ENCODE measurements around the gene CHMP6. TPM values are rescaled to one million over a fixed set of nuclear protein-coding genes. Genes with fewer than 3 reads are reported as not detected.

The CHMP6 gene
- total RNA-seq, 3 donors from 2014 or later = 18.6 to 30.2 (median 27.7) TPM

GRCh38 chr17:80998118-80998747, 6.6 kb downstream of the CHMP6 start:
- no peak for TF ChIP-seq POLR2AphosphoS5 (IDR thresholded peaks at IDR 0.05)
- TF ChIP-seq CTCF (IDR thresholded peaks at IDR 0.05) = no peak
- TF ChIP-seq POLR2A (IDR thresholded peaks at IDR 0.05) = no peak
- Histone ChIP-seq H3K9me3 (no peaks in the 10 kb centered on the region), H3K27me3 (peaks cover 0 to 4% of the 10 kb centered on the region in 2 donors), H3K4me1 (peaks cover 0 to 3% of the 10 kb centered on the region in 2 donors), H3K4me3 (no peak overlapping the region), H3K36me3 (peaks cover 12% of the 10 kb centered on the region), H3K27ac (no peak overlapping the region)
- intact Hi-C loops (cut with DNase I; ENCODE audit: low total_unique reads) = no loop called here
- no peak for DNase-seq (ENCODE audit: low spot score in 2 of 2)

GRCh38 chr17:80998748-80999535, 7.3 kb downstream of the CHMP6 start:
- intact Hi-C loops (cut with DNase I; ENCODE audit: low total_unique reads) = no loop called here
- H3K27me3 ChIP-seq = peaks cover 0 to 12% of the 10 kb centered on the region in 2 donors
- TF ChIP-seq POLR2A (IDR thresholded peaks at IDR 0.05) = no peak
- no peak for TF ChIP-seq POLR2AphosphoS5 (IDR thresholded peaks at IDR 0.05)
- no peak for TF ChIP-seq CTCF (IDR thresholded peaks at IDR 0.05)
- no peak for DNase-seq (ENCODE audit: low spot score in 2 of 2)
- peaks cover under 1 to 6% of the 10 kb centered on the region in 2 donors for H3K4me1 ChIP-seq
- H3K9me3 ChIP-seq = no peaks in the 10 kb centered on the region
- H3K4me3 ChIP-seq = no peak overlapping the region
- H3K27ac ChIP-seq = no peak overlapping the region
- H3K36me3 ChIP-seq = peaks cover 12% of the 10 kb centered on the region

DNA sequence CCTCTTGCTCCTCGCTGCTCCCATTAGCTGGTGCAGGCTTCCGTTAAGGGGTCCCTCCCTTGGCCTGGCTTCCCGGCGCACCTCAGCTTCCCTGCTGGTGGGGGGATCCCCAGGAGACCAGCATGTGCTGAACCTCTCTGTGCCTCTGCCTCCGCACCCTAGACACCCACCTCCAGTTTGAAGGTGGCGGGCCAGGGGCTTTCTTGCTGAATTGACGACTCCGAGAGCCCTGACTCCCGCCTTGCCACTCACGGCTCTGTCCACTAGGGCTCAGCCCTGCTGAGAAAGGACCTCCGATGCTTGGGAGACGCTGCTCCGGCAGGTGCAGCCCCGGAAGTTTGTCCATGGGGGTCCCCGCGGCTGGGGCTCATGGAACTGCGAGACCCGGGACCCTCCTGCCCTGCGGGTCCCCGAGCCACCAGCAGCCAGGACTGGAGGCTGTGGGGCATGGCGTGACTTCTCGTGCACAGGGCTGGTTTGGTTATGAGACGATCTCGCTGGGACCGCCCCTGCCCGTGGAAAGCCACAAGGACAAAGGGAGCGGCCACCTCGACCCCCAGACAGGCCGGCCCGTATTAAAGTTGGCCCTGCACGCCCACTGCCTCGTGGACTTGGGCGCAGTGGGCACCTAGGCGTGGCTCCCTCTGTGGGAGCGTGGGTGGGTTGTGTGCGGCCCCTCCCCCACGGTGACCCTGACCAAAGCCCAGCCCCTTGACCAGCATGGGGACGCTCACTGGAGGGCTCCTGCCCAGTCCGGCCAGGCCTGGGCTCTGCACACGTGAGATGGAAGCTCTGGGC, 8.1 kb downstream of the CHMP6 start:
- no peaks in the 10 kb centered on the region for H3K9me3 ChIP-seq
- peaks cover 12% of the 10 kb centered on the region for H3K36me3 ChIP-seq
- H3K27ac ChIP-seq = no peak overlapping the region
- intact Hi-C loops (cut with DNase I; ENCODE audit: low total_unique reads) = no loop called here
- no peak overlapping the region for H3K4me3 ChIP-seq
- H3K4me1 ChIP-seq = peaks cover 6 to 11% of the 10 kb centered on the region in 2 donors
- no peak for DNase-seq (ENCODE audit: low spot score in 2 of 2)
- H3K27me3 ChIP-seq = peaks cover 6 to 20% of the 10 kb centered on the region in 2 donors
- TF ChIP-seq POLR2AphosphoS5 (IDR thresholded peaks at IDR 0.05) = no peak
- no peak for TF ChIP-seq POLR2A (IDR thresholded peaks at IDR 0.05)
- no peak for TF ChIP-seq CTCF (IDR thresholded peaks at IDR 0.05)

DNA sequence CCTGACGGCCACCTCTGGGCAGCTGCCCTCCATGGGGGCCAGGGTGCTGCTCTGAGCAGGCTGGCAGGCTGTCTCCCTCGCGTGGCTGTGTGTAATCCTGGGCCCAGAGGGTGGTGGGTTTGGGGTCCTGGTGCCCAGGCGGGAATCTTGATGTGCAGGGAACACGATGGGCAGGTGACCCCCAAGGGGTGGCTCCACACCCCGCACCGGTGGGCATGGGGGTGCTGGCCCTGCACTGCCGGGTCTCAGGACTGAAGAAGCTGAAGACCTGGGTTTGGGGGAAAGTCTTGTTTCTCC, 8.6 kb downstream of the CHMP6 start:
- DNase-seq (ENCODE audit: low spot score in 2 of 2) = no peak
- Histone ChIP-seq H3K36me3 (peaks cover 12% of the 10 kb centered on the region), H3K27ac (no peak overlapping the region), H3K27me3 (peaks cover 6 to 20% of the 10 kb centered on the region in 2 donors), H3K4me1 (peaks cover 6 to 11% of the 10 kb centered on the region in 2 donors), H3K9me3 (no peaks in the 10 kb centered on the region), H3K4me3 (no peak overlapping the region)
- TF ChIP-seq POLR2A (IDR thresholded peaks at IDR 0.05) (no peak), POLR2AphosphoS5 (IDR thresholded peaks at IDR 0.05) (no peak), CTCF (IDR thresholded peaks at IDR 0.05) (no peak)
- intact Hi-C loops (cut with DNase I; ENCODE audit: low total_unique reads) = no loop called here

Data from breast epithelium (tissue), 4 donors.